Stimulated activated naive B cell treated with anti-CD40 and anti-IgM and Interleukin-4, amounts not matched to agents 10 μg/mL and 1 μg/mL and 100 μg/mL, for 72 hours (primary cell): Measurements from ENCODE around the gene ANKRD65.
A peak's percentile ranks its signal among the peaks of the same experiment; 100 is the strongest.
"Not testable (repeated sequence)": the region's sequence is repeated elsewhere in the genome, so short reads cannot be mapped to it uniquely, and the experiment has no call there.

ENCODE experiments used
- ATAC-seq, 2 donors: fragments of 150-1000 bp; cut with Tn5 transposase; replicated peaks; 2 replicates each; pipeline ENCODE4 v1.10.0; 2021; ENCODE audit warnings: moderate library complexity in 1 of 2
- DNase-seq: peaks from one replicate; pipeline ENCODE4 v3.0.0; 2021
- H3K27ac Mint-ChIP-seq: one replicate; pipeline ENCODE4 v1.8.0; 2022; ENCODE audit warnings: mild to moderate bottlenecking, mixed read lengths
- H3K27me3 Mint-ChIP-seq, 2 donors: one replicate each; pipeline ENCODE4 v1.8.0; 2022; ENCODE audit warnings: mixed read lengths in 2 of 2
- H3K36me3 Mint-ChIP-seq, 2 donors: one replicate each; pipeline ENCODE4 v1.8.0; 2022; ENCODE audit warnings: mixed read lengths in 2 of 2, mild to moderate bottlenecking in 1 of 2
- H3K4me1 Mint-ChIP-seq, 2 donors: one replicate each; pipeline ENCODE4 v1.8.0; 2022; ENCODE audit warnings: mixed read lengths in 2 of 2, mild to moderate bottlenecking in 1 of 2
- H3K4me3 Mint-ChIP-seq, 2 donors: one replicate each; pipeline ENCODE4 v1.8.0; 2022; ENCODE audit warnings: mild to moderate bottlenecking in 2 of 2, mixed read lengths in 2 of 2, moderate library complexity in 1 of 2
- H3K9me3 Mint-ChIP-seq, 2 donors: one replicate each; pipeline ENCODE4 v1.8.0; 2022; ENCODE audit warnings: mixed read lengths in 2 of 2, mild to moderate bottlenecking in 1 of 2

The ANKRD65 gene

GRCh38 chr1:1420654-1421141 lies 378 bp downstream of the ANKRD65 start:
- Mint-ChIP-seq H3K4me1 (peaks cover 16 to 22% of the 10 kb centered on the region in 2 donors), H3K4me3 (peak overlapping the region; percentile 70 to 78), H3K27me3 (peaks cover 22 to 45% of the 10 kb centered on the region in 2 donors), H3K27ac (peak overlapping the region; percentile 67), H3K9me3 (no peaks in the 10 kb centered on the region), H3K36me3 (peaks cover 0 to 2% of the 10 kb centered on the region in 2 donors)
- DNase-seq (no peak), ATAC-seq (no peak)

- no peak for DNase-seq
- Mint-ChIP-seq H3K9me3 (no peaks in the 10 kb centered on the region), H3K4me1 (peaks cover 16 to 22% of the 10 kb centered on the region in 2 donors), H3K27me3 (peaks cover 22 to 38% of the 10 kb centered on the region in 2 donors), H3K27ac (no peak overlapping the region), H3K4me3 (no peak overlapping the region), H3K36me3 (peaks cover 0 to 2% of the 10 kb centered on the region in 2 donors)
- peak; percentile 60 to 61 for ATAC-seq
Observed at GRCh38 chr1:1419813-1420653, 1.0 kb downstream of the ANKRD65 start.

GRCh38 chr1:1419363-1419812 lies 1.7 kb downstream of the ANKRD65 start:
- Mint-ChIP-seq H3K27me3 (peaks cover 15 to 32% of the 10 kb centered on the region in 2 donors), H3K4me3 (peak overlapping the region in 1 of 2 donors; percentile 23), H3K27ac (no peak overlapping the region), H3K36me3 (peaks cover 0 to 2% of the 10 kb centered on the region in 2 donors), H3K9me3 (no peaks in the 10 kb centered on the region), H3K4me1 (peaks cover 16 to 22% of the 10 kb centered on the region in 2 donors)
- no peak for ATAC-seq
- DNase-seq: no peak

- H3K4me3 Mint-ChIP-seq: no peak overlapping the region
- H3K9me3 Mint-ChIP-seq: no peaks in the 10 kb centered on the region
- H3K4me1 Mint-ChIP-seq: peaks cover 16 to 22% of the 10 kb centered on the region in 2 donors
- peak overlapping the region; percentile 60 for H3K27ac Mint-ChIP-seq
- H3K27me3 Mint-ChIP-seq: peaks cover 14 to 30% of the 10 kb centered on the region in 2 donors
- DNase-seq (no peak), ATAC-seq (peak; percentile 10 to 28)
- H3K36me3 Mint-ChIP-seq: peaks cover 0 to 2% of the 10 kb centered on the region in 2 donors
Observed at GRCh38 chr1:1418464-1419362, 2.4 kb downstream of the ANKRD65 start.

- peak in 1 of 2 donors; percentile 33 for ATAC-seq
- Mint-ChIP-seq H3K4me1 (peaks cover 16 to 22% of the 10 kb centered on the region in 2 donors), H3K27ac (peak overlapping the region; percentile 63), H3K4me3 (peak overlapping the region in 1 of 2 donors; percentile 18), H3K27me3 (peaks cover 11 to 25% of the 10 kb centered on the region in 2 donors)
- not testable (repeated sequence) for H3K9me3 Mint-ChIP-seq, DNase-seq, H3K36me3 Mint-ChIP-seq
Observed at GRCh38 chr1:1417825-1418463, 3.1 kb downstream of the ANKRD65 start.

- Mint-ChIP-seq H3K4me1 (peaks cover 16 to 22% of the 10 kb centered on the region in 2 donors), H3K27me3 (peaks cover 6 to 20% of the 10 kb centered on the region in 2 donors), H3K27ac (peak overlapping the region; percentile 63)
- not testable (repeated sequence) for H3K36me3 Mint-ChIP-seq, H3K9me3 Mint-ChIP-seq, DNase-seq, ATAC-seq, H3K4me3 Mint-ChIP-seq
Observed at GRCh38 chr1:1417396-1417795, 3.7 kb downstream of the ANKRD65 start.

- Mint-ChIP-seq H3K4me1 (peaks cover 17 to 28% of the 10 kb centered on the region in 2 donors), H3K36me3 (peaks cover 2 to 13% of the 10 kb centered on the region in 2 donors), H3K27ac (no peak overlapping the region), H3K4me3 (no peak overlapping the region), H3K27me3 (peaks cover 2 to 3% of the 10 kb centered on the region in 2 donors), H3K9me3 (peaks cover 0 to 1% of the 10 kb centered on the region in 2 donors)
- ATAC-seq: no peak
- DNase-seq: no peak
Observed at GRCh38 chr1:1415751-1416150, 5.3 kb downstream of the ANKRD65 start.

GRCh38 chr1:1412311-1412902 lies 8.7 kb downstream of the ANKRD65 start:
- H3K27ac Mint-ChIP-seq, ATAC-seq, DNase-seq, H3K4me3 Mint-ChIP-seq, H3K27me3 Mint-ChIP-seq, H3K9me3 Mint-ChIP-seq: not testable (repeated sequence)
- peaks cover 9 to 32% of the 10 kb centered on the region in 2 donors for H3K4me1 Mint-ChIP-seq
- peaks cover 5 to 19% of the 10 kb centered on the region in 2 donors for H3K36me3 Mint-ChIP-seq

GRCh38 chr1:1411626-1412025 lies 9.4 kb downstream of the ANKRD65 start:
- DNase-seq (no peak), ATAC-seq (no peak)
- H3K36me3 Mint-ChIP-seq: peaks cover 10 to 23% of the 10 kb centered on the region in 2 donors
- peak overlapping the region; percentile 44 for H3K27ac Mint-ChIP-seq
- no peak overlapping the region for H3K4me3 Mint-ChIP-seq
- peaks cover 0 to 1% of the 10 kb centered on the region in 2 donors for H3K9me3 Mint-ChIP-seq
- peaks cover 8 to 32% of the 10 kb centered on the region in 2 donors for H3K4me1 Mint-ChIP-seq
- H3K27me3 Mint-ChIP-seq: no peaks in the 10 kb centered on the region

GRCh38 chr1:1410238-1410637 lies 10.8 kb downstream of the ANKRD65 start:
- H3K9me3 Mint-ChIP-seq, DNase-seq, H3K4me3 Mint-ChIP-seq, H3K27me3 Mint-ChIP-seq, H3K27ac Mint-ChIP-seq, ATAC-seq: not testable (repeated sequence)
- peaks cover 18 to 34% of the 10 kb centered on the region in 2 donors for H3K36me3 Mint-ChIP-seq
- peaks cover 16 to 45% of the 10 kb centered on the region in 2 donors for H3K4me1 Mint-ChIP-seq

GRCh38 chr1:1407636-1408318 lies 13.3 kb downstream of the ANKRD65 start:
- peaks cover 25 to 65% of the 10 kb centered on the region in 2 donors for H3K4me1 Mint-ChIP-seq
- peak overlapping the region; percentile 94 for H3K27ac Mint-ChIP-seq
- H3K36me3 Mint-ChIP-seq: peaks cover 38 to 54% of the 10 kb centered on the region in 2 donors
- peak overlapping the region; percentile 88 to 96 for H3K4me3 Mint-ChIP-seq
- no peaks in the 10 kb centered on the region for H3K27me3 Mint-ChIP-seq
- peaks cover 0 to 1% of the 10 kb centered on the region in 2 donors for H3K9me3 Mint-ChIP-seq
- DNase-seq: peak; percentile 38
- peak; percentile 57 to 63 for ATAC-seq

GRCh38 chr1:1406821-1407635 lies 14.0 kb downstream of the ANKRD65 start, which contains the start of gene MRPL20:
Gene MRPL20 (minus strand): TSS chr1:1407293. CDS start chr1:1407217, 76 bp downstream.
- Mint-ChIP-seq H3K36me3 (peaks cover 42 to 52% of the 10 kb centered on the region in 2 donors), H3K27ac (peak within 1 kb of the TSS; percentile 98), H3K4me3 (peak within 1 kb of the TSS; percentile 90 to 96), H3K27me3 (no peaks in the 10 kb centered on the region), H3K4me1 (peaks cover 29 to 70% of the 10 kb centered on the region in 2 donors), H3K9me3 (no peaks in the 10 kb centered on the region)
- ATAC-seq: peak; percentile 94 to 97
- peak; percentile 92 for DNase-seq
